Suprapubic skin (tissue), 4 donors: ENCODE data around the gene TSSK1B.

ENCODE experiments used
- CTCF ChIP-seq, 2 donors: fragments of 200-600 bp in 1 of 2; fragments of 450-650 bp in 1 of 2; sonication (generic) in 1 of 2; IDR thresholded peaks; one replicate each; pipeline ENCODE4 v1.5.1; 2016 to 2019; ENCODE audit warnings: antibody characterized with exemption in 2 of 2, mild to moderate bottlenecking in 1 of 2, moderate library complexity in 1 of 2
- POLR2A ChIP-seq, 2 donors: fragments of 450-650 bp; IDR thresholded peaks; one replicate each; pipeline ENCODE4 v1.6.1; 2017; ENCODE audit warnings: antibody characterized with exemption in 2 of 2, mild to moderate bottlenecking in 2 of 2, moderate library complexity in 2 of 2
- POLR2AphosphoS5 ChIP-seq, 3 donors: sonication (generic); formaldehyde crosslinking; IDR thresholded peaks; one replicate each; pipeline ENCODE4 v1.6.1; 2017; ENCODE audit warnings: antibody characterized with exemption in 3 of 3

- TF ChIP-seq POLR2AphosphoS5 (IDR thresholded peaks at IDR 0.05) = no peak
- no peak for TF ChIP-seq POLR2A (IDR thresholded peaks at IDR 0.05)
- TF ChIP-seq CTCF (IDR thresholded peaks at IDR 0.05) = no peak
These were observed 13.5 kb upstream of the TSSK1B start for GRCh38 chr5:113448252-113448651.
